GM20000 (cell line): ENCODE measurements around the gene CAPN14.

Experiments used
- DNase-seq: peaks from one replicate; pipeline ENCODE4 v3.0.0; 2012; ENCODE audit warnings: low spot score
- TF ChIP-seq, protein P1 (sequence below): IDR thresholded peaks from 2 replicates; pipeline ENCODE4 v1.5.1; 2012; ENCODE audit warnings: mild to moderate bottlenecking, control low read depth; ENCODE audit errors: extremely low read depth, missing control alignments

Gene CAPN14

GRCh38 chr2:31132786-31133185 lies 84.5 kb downstream of the CAPN14 start:
- no peak for DNase-seq
- TF ChIP-seq, protein P1, sequence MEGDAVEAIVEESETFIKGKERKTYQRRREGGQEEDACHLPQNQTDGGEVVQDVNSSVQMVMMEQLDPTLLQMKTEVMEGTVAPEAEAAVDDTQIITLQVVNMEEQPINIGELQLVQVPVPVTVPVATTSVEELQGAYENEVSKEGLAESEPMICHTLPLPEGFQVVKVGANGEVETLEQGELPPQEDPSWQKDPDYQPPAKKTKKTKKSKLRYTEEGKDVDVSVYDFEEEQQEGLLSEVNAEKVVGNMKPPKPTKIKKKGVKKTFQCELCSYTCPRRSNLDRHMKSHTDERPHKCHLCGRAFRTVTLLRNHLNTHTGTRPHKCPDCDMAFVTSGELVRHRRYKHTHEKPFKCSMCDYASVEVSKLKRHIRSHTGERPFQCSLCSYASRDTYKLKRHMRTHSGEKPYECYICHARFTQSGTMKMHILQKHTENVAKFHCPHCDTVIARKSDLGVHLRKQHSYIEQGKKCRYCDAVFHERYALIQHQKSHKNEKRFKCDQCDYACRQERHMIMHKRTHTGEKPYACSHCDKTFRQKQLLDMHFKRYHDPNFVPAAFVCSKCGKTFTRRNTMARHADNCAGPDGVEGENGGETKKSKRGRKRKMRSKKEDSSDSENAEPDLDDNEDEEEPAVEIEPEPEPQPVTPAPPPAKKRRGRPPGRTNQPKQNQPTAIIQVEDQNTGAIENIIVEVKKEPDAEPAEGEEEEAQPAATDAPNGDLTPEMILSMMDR: no peak

GRCh38 chr2:31131871-31132270 lies 85.4 kb downstream of the CAPN14 start:
- DNase-seq: no peak

GRCh38 chr2:31129375-31130171 lies 87.7 kb downstream of the CAPN14 start:
- DNase-seq: no peak
- TF ChIP-seq, protein P1: no peak

More at GRCh38 chr2:31131871-31132270, 85.4 kb downstream of the CAPN14 start:
- TF ChIP-seq, protein P1: no peak

- DNase-seq: no peak
- TF ChIP-seq, protein P1: no peak
Measured at GRCh38 chr2:31127931-31128330, 89.4 kb downstream of the CAPN14 start.

DNA sequence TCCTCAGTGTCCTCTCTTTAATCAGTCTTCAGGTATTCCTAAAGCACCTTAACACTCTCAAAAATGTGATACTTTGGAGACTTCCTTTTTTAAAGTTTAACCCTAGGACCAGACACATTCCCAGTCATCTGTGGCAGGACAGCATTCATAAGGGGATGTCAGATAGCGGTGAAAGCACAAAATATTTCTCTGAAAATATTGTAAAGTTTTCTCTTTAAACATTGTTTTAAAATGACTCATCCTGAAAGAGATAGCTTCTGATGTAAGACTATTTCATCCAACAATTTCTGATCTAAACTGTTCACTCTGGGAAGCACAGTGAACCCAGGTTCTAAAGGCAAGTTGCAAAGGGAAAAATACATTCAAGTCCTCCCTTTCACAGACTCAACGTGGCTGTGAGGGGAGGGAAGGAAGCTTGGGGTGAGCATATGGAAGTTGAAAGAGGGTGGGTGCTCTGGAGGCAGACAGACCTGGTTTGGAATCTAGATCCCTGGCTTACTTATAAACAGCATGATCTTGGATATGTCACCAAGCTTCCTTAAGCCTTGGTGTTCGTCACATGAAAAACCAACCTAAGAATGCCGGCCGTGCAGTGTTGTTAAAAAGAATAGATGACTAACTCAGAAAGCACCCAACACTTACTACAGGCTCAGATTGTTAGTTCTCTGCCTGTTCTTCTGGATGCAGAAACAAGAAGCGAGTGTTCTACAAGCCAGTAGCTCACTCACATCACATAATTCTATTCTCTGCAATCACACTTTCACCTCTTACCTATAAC lies 91.2 kb downstream of the CAPN14 start:
- TF ChIP-seq, protein P1: no peak
- DNase-seq: no peak

GRCh38 chr2:31124904-31125303 lies 92.4 kb downstream of the CAPN14 start:
- TF ChIP-seq, protein P1: no peak
- no peak for DNase-seq
